C4-2B (cell line): ENCODE measurements around the gene PRKG1.
"Not testable (repeated sequence)": the region's sequence is repeated elsewhere in the genome, so short reads cannot be mapped to it uniquely, and the experiment has no call there.

Source experiments
- ZFX ChIP-seq: fragments of 450-650 bp; IDR thresholded peaks from 2 replicates; pipeline ENCODE4 v1.6.1; 2017
- TF ChIP-seq, protein P1 (sequence below): fragments of 450-650 bp; conservative IDR thresholded peaks from 2 replicates; pipeline ENCODE4 v1.5.1; 2017; ENCODE audit warnings: mild to moderate bottlenecking

DNA sequence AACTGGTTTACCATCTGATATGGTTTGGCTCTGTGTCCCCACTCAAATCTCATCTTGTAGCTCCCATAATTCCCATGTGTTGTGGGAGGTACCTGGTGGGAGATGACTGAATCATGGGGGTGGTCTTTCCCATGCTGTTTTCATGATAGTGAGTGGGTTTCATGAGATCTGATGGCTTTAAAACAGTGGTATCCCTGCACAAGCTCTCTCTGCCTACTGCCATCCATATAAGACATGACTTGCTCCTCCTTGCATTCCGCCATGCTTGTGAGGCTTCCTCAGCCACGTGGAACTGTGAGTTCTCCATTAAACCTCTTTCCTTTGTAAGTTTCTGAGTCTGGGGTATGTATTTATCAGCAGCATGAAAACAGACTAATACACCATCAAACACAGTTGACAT, 614.5 kb downstream of the PRKG1 start:
- TF ChIP-seq, protein P1, sequence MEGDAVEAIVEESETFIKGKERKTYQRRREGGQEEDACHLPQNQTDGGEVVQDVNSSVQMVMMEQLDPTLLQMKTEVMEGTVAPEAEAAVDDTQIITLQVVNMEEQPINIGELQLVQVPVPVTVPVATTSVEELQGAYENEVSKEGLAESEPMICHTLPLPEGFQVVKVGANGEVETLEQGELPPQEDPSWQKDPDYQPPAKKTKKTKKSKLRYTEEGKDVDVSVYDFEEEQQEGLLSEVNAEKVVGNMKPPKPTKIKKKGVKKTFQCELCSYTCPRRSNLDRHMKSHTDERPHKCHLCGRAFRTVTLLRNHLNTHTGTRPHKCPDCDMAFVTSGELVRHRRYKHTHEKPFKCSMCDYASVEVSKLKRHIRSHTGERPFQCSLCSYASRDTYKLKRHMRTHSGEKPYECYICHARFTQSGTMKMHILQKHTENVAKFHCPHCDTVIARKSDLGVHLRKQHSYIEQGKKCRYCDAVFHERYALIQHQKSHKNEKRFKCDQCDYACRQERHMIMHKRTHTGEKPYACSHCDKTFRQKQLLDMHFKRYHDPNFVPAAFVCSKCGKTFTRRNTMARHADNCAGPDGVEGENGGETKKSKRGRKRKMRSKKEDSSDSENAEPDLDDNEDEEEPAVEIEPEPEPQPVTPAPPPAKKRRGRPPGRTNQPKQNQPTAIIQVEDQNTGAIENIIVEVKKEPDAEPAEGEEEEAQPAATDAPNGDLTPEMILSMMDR, result not testable (repeated sequence)
- not testable (repeated sequence) for TF ChIP-seq ZFX
